GM12878 (cell line): ENCODE measurements around the gene ACTA2. TPM values are rescaled to one million over a fixed set of nuclear protein-coding genes. Genes with fewer than 3 reads are reported as not detected.

ENCODE experiments used
- BCL11A ChIP-seq: IDR thresholded peaks from 2 replicates; pipeline ENCODE4 v1.6.1; 2011; ENCODE audit warnings: low read depth, low read length
- CHD1 ChIP-seq: IDR thresholded peaks from 2 replicates; pipeline ENCODE4 v1.6.1; 2012; ENCODE audit warnings: low read depth, low read length, improper control_type of control experiment
- CREM ChIP-seq: IDR thresholded peaks from 2 replicates; pipeline ENCODE4 v1.6.1; 2014; ENCODE audit warnings: antibody characterized with exemption, low read depth
- GATAD2B ChIP-seq: fragments of 450-650 bp; conservative IDR thresholded peaks from 2 replicates; pipeline ENCODE4 v1.6.1; 2017; ENCODE audit warnings: low read depth, mild to moderate bottlenecking, moderate library complexity
- MEF2A ChIP-seq: IDR thresholded peaks from 2 replicates; pipeline ENCODE4 v1.6.1; 2011; ENCODE audit warnings: low read depth, mild to moderate bottlenecking, low read length, moderate library complexity; ENCODE audit not compliant: insufficient read depth
- NRF1 ChIP-seq: conservative IDR thresholded peaks from 2 replicates; pipeline ENCODE4 v1.6.1; 2011; ENCODE audit warnings: mild to moderate bottlenecking, low read depth, low read length, improper control_type of control experiment
- POLR2AphosphoS2 ChIP-seq: IDR thresholded peaks from 2 replicates; pipeline ENCODE4 v1.6.1; 2011; ENCODE audit warnings: low read depth, mild to moderate bottlenecking, low read length, improper control_type of control experiment, moderate library complexity
- RFX5 ChIP-seq: IDR thresholded peaks from 2 replicates; pipeline ENCODE4 v1.6.1; 2011; ENCODE audit warnings: low read depth, low read length, improper control_type of control experiment
- SMAD1 ChIP-seq: fragments of 450-650 bp; IDR thresholded peaks from 2 replicates; pipeline ENCODE4 v1.6.1; 2018; ENCODE audit warnings: mild to moderate bottlenecking, low read depth; ENCODE audit not compliant: partially characterized antibody
- SP1 ChIP-seq: IDR thresholded peaks from one replicate; pipeline ENCODE4 v1.6.1; 2011; ENCODE audit warnings: low read depth, low read length
- SREBF2 ChIP-seq: IDR thresholded peaks from 2 replicates; pipeline ENCODE4 v1.6.1; 2012; ENCODE audit warnings: mild to moderate bottlenecking, low read length
- STAT3 ChIP-seq: IDR thresholded peaks from 2 replicates; pipeline ENCODE4 v1.6.1; 2011; ENCODE audit warnings: low read depth, low read length, improper control_type of control experiment
- ZNF217 ChIP-seq: fragments of 450-650 bp; IDR thresholded peaks from 2 replicates; pipeline ENCODE4 v1.6.1; 2017; ENCODE audit warnings: antibody characterized with exemption, mild to moderate bottlenecking
- ZNF384 ChIP-seq: IDR thresholded peaks from 2 replicates; pipeline ENCODE4 v1.6.1; 2012; ENCODE audit warnings: low read depth, mild to moderate bottlenecking, low read length, improper control_type of control experiment, borderline replicate concordance
- polyA plus RNA-seq, 11 experiments: library from polyadenylated mRNA; depleted of rRNA in 4 of 11; unstranded in 6 of 11; stranded (reverse) in 5 of 11; fragments of >200 nt; fragmentation: Nextera tagmentation in 4 of 11; fragmentation: Illumina TruSeq in 1 of 11; extraction: Ambion mirVana in 4 of 11; extraction: Trizol in 1 of 11; gene quantifications; 1 replicate in 1 of 11; 2 replicates in 10 of 11; pipeline versions ENCODE4 v1.2.1 to v1.2.3, GENCODE V29; 2011 to 2016; ENCODE audit warnings: inconsistent platforms in 2 of 11, missing spikeins in 2 of 11, low read depth in 1 of 11
- total RNA-seq, 4 experiments: library from RNA; depleted of rRNA in 3 of 4; stranded (reverse); fragments of >200 nt in 3 of 4; fragmentation: Illumina TruSeq in 1 of 4; extraction: Trizol in 1 of 4; gene quantifications; 2 replicates each; pipeline versions ENCODE4 v1.2.1 to v1.2.3, GENCODE V29; 2013 to 2021
- TF ChIP-seq, protein P1 (sequence below): IDR thresholded peaks from 2 replicates; pipeline ENCODE4 v1.6.1; 2012; ENCODE audit warnings: low read depth, low read length, improper control_type of control experiment
- TF ChIP-seq, protein P2 (sequence below): fragments of 450-650 bp; IDR thresholded peaks from 2 replicates; pipeline ENCODE4 v1.6.1; 2016; ENCODE audit warnings: mild to moderate bottlenecking, moderate library complexity, borderline replicate concordance
- TF ChIP-seq, protein P3 (sequence below): fragments of 450-650 bp; IDR thresholded peaks from 2 replicates; pipeline ENCODE4 v1.6.1; 2016; ENCODE audit warnings: mild to moderate bottlenecking
- TF ChIP-seq, protein P4 (sequence below): fragments of 450-650 bp; IDR thresholded peaks from 2 replicates; pipeline ENCODE4 v1.6.1; 2017; ENCODE audit warnings: low read depth, mild to moderate bottlenecking, moderate library complexity
- TF ChIP-seq, protein P5 (sequence below): fragments of 450-650 bp; IDR thresholded peaks from 2 replicates; pipeline ENCODE4 v1.6.1; 2016; ENCODE audit warnings: mild to moderate bottlenecking
- TF ChIP-seq, protein P6 (sequence below): IDR thresholded peaks from 2 replicates; pipeline ENCODE4 v1.6.1; 2011; ENCODE audit warnings: borderline replicate concordance, low read depth, mild to moderate bottlenecking, moderate library complexity, mixed read lengths, low read length; ENCODE audit not compliant: insufficient read depth; ENCODE audit errors: extremely low read length
- TF ChIP-seq, protein P7 (sequence below): IDR thresholded peaks from 2 replicates; pipeline ENCODE4 v1.6.1; 2011; ENCODE audit warnings: low read depth, low read length, improper control_type of control experiment, borderline replicate concordance

ACTA2 gene
- total and polyA plus RNA-seq, 10 of the 15 experiments (the other 5 are each of a cell fraction or from before 2014, with no cell fraction given) = 7.4 to 78.2 (median 32.4) TPM

DNA sequence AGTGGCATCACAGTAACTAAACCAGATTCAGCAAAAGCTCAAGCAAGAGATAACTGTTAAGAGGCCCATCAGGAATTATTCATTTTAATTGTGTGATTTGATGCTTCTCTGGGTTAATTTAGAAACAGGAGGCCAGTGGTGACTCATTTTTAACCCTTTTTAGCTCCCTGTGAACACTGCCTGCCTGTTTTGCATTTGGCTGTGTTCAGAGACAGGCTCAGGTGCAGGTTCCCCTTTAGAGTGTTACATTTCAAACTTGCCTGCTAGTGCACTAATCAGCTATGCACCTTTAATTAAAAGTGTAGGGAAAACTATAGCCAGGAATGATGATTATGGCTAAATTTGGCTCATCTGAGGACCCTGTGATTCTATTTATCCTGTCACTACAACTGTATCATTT lies 66.0 kb downstream of the ACTA2 start (continued):
- TF ChIP-seq, protein P1, sequence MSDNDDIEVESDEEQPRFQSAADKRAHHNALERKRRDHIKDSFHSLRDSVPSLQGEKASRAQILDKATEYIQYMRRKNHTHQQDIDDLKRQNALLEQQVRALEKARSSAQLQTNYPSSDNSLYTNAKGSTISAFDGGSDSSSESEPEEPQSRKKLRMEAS = no peak
- no peak for TF ChIP-seq GATAD2B
- TF ChIP-seq BCL11A = no peak
- TF ChIP-seq STAT3 = 0 out of 2 replicates have a peak, but pooled peaks have one; percentile 52
- TF ChIP-seq RFX5 = no peak
- no peak for TF ChIP-seq POLR2AphosphoS2
- TF ChIP-seq, protein P2, sequence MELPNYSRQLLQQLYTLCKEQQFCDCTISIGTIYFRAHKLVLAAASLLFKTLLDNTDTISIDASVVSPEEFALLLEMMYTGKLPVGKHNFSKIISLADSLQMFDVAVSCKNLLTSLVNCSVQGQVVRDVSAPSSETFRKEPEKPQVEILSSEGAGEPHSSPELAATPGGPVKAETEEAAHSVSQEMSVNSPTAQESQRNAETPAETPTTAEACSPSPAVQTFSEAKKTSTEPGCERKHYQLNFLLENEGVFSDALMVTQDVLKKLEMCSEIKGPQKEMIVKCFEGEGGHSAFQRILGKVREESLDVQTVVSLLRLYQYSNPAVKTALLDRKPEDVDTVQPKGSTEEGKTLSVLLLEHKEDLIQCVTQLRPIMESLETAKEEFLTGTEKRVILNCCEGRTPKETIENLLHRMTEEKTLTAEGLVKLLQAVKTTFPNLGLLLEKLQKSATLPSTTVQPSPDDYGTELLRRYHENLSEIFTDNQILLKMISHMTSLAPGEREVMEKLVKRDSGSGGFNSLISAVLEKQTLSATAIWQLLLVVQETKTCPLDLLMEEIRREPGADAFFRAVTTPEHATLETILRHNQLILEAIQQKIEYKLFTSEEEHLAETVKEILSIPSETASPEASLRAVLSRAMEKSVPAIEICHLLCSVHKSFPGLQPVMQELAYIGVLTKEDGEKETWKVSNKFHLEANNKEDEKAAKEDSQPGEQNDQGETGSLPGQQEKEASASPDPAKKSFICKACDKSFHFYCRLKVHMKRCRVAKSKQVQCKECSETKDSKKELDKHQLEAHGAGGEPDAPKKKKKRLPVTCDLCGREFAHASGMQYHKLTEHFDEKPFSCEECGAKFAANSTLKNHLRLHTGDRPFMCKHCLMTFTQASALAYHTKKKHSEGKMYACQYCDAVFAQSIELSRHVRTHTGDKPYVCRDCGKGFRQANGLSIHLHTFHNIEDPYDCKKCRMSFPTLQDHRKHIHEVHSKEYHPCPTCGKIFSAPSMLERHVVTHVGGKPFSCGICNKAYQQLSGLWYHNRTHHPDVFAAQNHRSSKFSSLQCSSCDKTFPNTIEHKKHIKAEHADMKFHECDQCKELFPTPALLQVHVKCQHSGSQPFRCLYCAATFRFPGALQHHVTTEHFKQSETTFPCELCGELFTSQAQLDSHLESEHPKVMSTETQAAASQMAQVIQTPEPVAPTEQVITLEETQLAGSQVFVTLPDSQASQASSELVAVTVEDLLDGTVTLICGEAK = no peak
- TF ChIP-seq MEF2A = peak; percentile 89
- TF ChIP-seq, protein P3, sequence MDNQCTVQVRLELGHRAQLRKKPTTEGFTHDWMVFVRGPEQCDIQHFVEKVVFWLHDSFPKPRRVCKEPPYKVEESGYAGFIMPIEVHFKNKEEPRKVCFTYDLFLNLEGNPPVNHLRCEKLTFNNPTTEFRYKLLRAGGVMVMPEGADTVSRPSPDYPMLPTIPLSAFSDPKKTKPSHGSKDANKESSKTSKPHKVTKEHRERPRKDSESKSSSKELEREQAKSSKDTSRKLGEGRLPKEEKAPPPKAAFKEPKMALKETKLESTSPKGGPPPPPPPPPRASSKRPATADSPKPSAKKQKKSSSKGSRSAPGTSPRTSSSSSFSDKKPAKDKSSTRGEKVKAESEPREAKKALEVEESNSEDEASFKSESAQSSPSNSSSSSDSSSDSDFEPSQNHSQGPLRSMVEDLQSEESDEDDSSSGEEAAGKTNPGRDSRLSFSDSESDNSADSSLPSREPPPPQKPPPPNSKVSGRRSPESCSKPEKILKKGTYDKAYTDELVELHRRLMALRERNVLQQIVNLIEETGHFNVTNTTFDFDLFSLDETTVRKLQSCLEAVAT = no peak
- TF ChIP-seq, protein P4, sequence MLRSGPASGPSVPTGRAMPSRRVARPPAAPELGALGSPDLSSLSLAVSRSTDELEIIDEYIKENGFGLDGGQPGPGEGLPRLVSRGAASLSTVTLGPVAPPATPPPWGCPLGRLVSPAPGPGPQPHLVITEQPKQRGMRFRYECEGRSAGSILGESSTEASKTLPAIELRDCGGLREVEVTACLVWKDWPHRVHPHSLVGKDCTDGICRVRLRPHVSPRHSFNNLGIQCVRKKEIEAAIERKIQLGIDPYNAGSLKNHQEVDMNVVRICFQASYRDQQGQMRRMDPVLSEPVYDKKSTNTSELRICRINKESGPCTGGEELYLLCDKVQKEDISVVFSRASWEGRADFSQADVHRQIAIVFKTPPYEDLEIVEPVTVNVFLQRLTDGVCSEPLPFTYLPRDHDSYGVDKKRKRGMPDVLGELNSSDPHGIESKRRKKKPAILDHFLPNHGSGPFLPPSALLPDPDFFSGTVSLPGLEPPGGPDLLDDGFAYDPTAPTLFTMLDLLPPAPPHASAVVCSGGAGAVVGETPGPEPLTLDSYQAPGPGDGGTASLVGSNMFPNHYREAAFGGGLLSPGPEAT = no peak; the same call in 1 of the 2 replicates
- no peak for TF ChIP-seq NRF1
- TF ChIP-seq, protein P5, sequence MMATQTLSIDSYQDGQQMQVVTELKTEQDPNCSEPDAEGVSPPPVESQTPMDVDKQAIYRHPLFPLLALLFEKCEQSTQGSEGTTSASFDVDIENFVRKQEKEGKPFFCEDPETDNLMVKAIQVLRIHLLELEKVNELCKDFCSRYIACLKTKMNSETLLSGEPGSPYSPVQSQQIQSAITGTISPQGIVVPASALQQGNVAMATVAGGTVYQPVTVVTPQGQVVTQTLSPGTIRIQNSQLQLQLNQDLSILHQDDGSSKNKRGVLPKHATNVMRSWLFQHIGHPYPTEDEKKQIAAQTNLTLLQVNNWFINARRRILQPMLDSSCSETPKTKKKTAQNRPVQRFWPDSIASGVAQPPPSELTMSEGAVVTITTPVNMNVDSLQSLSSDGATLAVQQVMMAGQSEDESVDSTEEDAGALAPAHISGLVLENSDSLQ = no peak
- TF ChIP-seq SMAD1 = no peak
- no peak for TF ChIP-seq ZNF384
- TF ChIP-seq CREM = peak; percentile 71
- no peak for TF ChIP-seq CHD1
- TF ChIP-seq SREBF2 = no peak
- TF ChIP-seq, protein P6, sequence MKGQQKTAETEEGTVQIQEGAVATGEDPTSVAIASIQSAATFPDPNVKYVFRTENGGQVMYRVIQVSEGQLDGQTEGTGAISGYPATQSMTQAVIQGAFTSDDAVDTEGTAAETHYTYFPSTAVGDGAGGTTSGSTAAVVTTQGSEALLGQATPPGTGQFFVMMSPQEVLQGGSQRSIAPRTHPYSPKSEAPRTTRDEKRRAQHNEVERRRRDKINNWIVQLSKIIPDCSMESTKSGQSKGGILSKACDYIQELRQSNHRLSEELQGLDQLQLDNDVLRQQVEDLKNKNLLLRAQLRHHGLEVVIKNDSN = no peak
- TF ChIP-seq SP1 = no peak
- TF ChIP-seq, protein P7, sequence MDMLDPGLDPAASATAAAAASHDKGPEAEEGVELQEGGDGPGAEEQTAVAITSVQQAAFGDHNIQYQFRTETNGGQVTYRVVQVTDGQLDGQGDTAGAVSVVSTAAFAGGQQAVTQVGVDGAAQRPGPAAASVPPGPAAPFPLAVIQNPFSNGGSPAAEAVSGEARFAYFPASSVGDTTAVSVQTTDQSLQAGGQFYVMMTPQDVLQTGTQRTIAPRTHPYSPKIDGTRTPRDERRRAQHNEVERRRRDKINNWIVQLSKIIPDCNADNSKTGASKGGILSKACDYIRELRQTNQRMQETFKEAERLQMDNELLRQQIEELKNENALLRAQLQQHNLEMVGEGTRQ = no peak
- TF ChIP-seq ZNF217 = peak; percentile 70; the same call in 1 of the 2 replicates
